ENCODE measurements around the gene MMP1. TPM values are rescaled to one million over a fixed set of nuclear protein-coding genes. Genes with fewer than 3 reads are reported as not detected.

Gene MMP1
- polyA plus RNA-seq, 1 donor (not counting 4 experiments of a cell fraction or from before 2014, with no cell fraction given): 81.5 TPM

DNA sequence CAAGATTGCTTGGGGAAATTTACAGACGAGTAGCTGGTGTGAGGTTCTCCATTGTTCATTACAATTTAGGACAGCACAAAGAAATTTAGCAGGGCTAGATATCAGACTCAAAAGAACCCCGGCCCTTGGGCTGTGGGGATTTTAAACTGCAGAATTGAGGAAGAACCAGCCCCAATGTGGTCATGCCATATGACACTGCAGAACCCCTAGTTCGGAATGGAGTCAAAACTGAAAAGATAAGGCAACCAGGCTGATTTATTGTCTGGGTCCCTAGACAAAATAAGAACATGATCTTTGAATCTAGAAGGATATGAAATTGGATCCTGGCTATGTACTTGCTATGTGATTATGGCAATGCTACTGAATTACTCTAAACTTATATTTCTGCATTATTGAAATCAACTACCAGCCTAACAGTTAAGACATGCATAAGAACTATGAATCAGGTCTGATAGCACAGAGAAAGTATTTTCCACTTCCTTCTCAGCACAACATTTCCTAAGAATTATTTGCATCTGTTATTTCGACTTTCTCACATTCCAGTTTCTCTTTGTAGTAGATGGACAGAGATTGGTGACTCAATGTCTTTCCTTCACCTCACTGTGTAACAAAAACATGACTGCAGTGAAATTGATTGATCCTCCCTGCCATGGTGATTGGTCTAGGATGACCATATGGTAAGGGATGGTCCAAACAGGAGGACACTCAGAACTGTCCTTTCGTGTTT lies 32.2 kb upstream of the MMP1 start:
- DNase-seq (ENCODE audit: low read depth, low spot score) (no peak), FAIRE-seq (peak; percentile 87)
- Histone ChIP-seq H3K4me3 (ENCODE audit: control insufficient read depth in 2 of 3, extremely low read depth in 1 of 3, insufficient read depth in 2 of 3, low read depth in 1 of 3, low read length in 3 of 3) (no peak overlapping the region), H3K9me1 (ENCODE audit: control insufficient read depth, extremely low read depth, insufficient read depth, low read length) (no peaks in the 10 kb centered on the region), H3K4me1 (ENCODE audit: control insufficient read depth, extremely low read depth, insufficient read depth, low read length) (peaks cover 18% of the 10 kb centered on the region), H3K79me2 (ENCODE audit: control insufficient read depth, insufficient read depth, low read length) (no peaks in the 10 kb centered on the region), H4K20me1 (ENCODE audit: control insufficient read depth, extremely low read depth, insufficient read depth, low read length) (no peaks in the 10 kb centered on the region), H2AFZ (ENCODE audit: control insufficient read depth, low read length) (peak overlapping the region; percentile 30), H3K27ac (ENCODE audit: control insufficient read depth, insufficient read depth, low read length) (peak overlapping the region; percentile 23), H3K27me3 (ENCODE audit: control insufficient read depth, extremely low read depth, insufficient read depth, low read length) (no peaks in the 10 kb centered on the region), H3K9ac (ENCODE audit: control insufficient read depth, extremely low read depth, insufficient read depth, low read length) (no peak overlapping the region), H3K4me2 (ENCODE audit: control insufficient read depth, extremely low read depth, insufficient read depth, low read depth, low read length) (peak overlapping the region; percentile 56), H3K36me3 (ENCODE audit: control insufficient read depth in 2 of 2, extremely low read depth in 1 of 2, insufficient read depth in 2 of 2, low read length in 2 of 2) (no peaks in the 10 kb centered on the region), H3K9me3 (ENCODE audit: control insufficient read depth, low read depth, low read length) (no peaks in the 10 kb centered on the region)
- TF ChIP-seq EZH2 (IDR thresholded peaks at IDR 0.05; ENCODE audit: low read length): no peak
- TF ChIP-seq, protein P1, sequence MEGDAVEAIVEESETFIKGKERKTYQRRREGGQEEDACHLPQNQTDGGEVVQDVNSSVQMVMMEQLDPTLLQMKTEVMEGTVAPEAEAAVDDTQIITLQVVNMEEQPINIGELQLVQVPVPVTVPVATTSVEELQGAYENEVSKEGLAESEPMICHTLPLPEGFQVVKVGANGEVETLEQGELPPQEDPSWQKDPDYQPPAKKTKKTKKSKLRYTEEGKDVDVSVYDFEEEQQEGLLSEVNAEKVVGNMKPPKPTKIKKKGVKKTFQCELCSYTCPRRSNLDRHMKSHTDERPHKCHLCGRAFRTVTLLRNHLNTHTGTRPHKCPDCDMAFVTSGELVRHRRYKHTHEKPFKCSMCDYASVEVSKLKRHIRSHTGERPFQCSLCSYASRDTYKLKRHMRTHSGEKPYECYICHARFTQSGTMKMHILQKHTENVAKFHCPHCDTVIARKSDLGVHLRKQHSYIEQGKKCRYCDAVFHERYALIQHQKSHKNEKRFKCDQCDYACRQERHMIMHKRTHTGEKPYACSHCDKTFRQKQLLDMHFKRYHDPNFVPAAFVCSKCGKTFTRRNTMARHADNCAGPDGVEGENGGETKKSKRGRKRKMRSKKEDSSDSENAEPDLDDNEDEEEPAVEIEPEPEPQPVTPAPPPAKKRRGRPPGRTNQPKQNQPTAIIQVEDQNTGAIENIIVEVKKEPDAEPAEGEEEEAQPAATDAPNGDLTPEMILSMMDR (optimal IDR thresholded peaks at IDR 0.05 in 1 of 3, IDR thresholded peaks at IDR 0.05 in 1 of 3, conservative IDR thresholded peaks at IDR 0.05 in 1 of 3; ENCODE audit: extremely low read depth in 1 of 3, insufficient read depth in 2 of 3, low read length in 3 of 3): no peak
- dilution Hi-C loops (cut with MboI; ENCODE audit: extremely low pct_ligation_motif_present, low sequenced_read_pairs): no loop called here

DNA sequence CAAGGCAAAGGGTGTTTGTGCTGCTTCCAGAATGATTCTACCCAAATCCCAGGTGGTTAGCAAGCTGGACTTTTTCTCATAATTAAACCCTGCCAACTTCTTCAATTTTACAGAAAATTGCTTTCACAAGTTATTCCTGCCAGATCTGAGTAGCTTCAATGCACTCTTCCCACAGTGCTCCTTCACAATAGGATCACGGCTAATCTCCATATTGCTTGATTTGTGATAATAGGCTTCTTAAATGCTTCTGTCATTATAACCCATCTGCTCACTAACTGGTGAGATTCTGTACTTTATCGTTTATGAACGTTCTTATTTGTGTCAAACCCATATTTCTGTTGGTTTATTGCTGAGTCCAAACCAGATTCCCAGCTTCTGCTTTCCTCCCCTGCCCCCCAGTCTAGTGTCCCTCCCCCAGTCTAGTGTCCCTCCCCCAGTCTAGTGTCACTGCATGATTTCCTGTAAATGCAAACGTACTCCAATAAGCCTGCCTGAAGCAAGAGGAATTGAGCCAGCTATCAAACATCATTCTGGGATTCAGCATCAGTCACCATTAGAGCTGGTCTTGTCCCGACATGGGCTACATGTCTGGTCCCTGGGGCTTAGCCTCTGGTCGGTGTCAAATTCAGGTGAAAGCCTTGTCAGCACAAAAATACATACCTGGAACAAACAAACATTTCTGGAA lies 31.5 kb upstream of the MMP1 start:
- dilution Hi-C loops (cut with MboI; ENCODE audit: extremely low pct_ligation_motif_present, low sequenced_read_pairs): no loop called here
- H3K9me3 ChIP-seq (ENCODE audit: control insufficient read depth, low read depth, low read length): no peaks in the 10 kb centered on the region
- H3K27ac ChIP-seq (ENCODE audit: control insufficient read depth, insufficient read depth, low read length): peak overlapping the region; percentile 22

More for the DNA sequence above, 31.5 kb upstream of the MMP1 start:
- Histone ChIP-seq H2AFZ (ENCODE audit: control insufficient read depth, low read length) (peak overlapping the region; percentile 32), H3K4me1 (ENCODE audit: control insufficient read depth, extremely low read depth, insufficient read depth, low read length) (peaks cover 18% of the 10 kb centered on the region), H4K20me1 (ENCODE audit: control insufficient read depth, extremely low read depth, insufficient read depth, low read length) (no peaks in the 10 kb centered on the region), H3K79me2 (ENCODE audit: control insufficient read depth, insufficient read depth, low read length) (no peaks in the 10 kb centered on the region), H3K4me3 (ENCODE audit: control insufficient read depth in 2 of 3, extremely low read depth in 1 of 3, insufficient read depth in 2 of 3, low read depth in 1 of 3, low read length in 3 of 3) (no peak overlapping the region), H3K9me1 (ENCODE audit: control insufficient read depth, extremely low read depth, insufficient read depth, low read length) (no peaks in the 10 kb centered on the region), H3K36me3 (ENCODE audit: control insufficient read depth in 2 of 2, extremely low read depth in 1 of 2, insufficient read depth in 2 of 2, low read length in 2 of 2) (no peaks in the 10 kb centered on the region), H3K4me2 (ENCODE audit: control insufficient read depth, extremely low read depth, insufficient read depth, low read depth, low read length) (peak overlapping the region; percentile 56), H3K27me3 (ENCODE audit: control insufficient read depth, extremely low read depth, insufficient read depth, low read length) (no peaks in the 10 kb centered on the region), H3K9ac (ENCODE audit: control insufficient read depth, extremely low read depth, insufficient read depth, low read length) (no peak overlapping the region)
- no peak for TF ChIP-seq EZH2 (IDR thresholded peaks at IDR 0.05; ENCODE audit: low read length)
- TF ChIP-seq, protein P1 (optimal IDR thresholded peaks at IDR 0.05 in 1 of 3, IDR thresholded peaks at IDR 0.05 in 1 of 3, conservative IDR thresholded peaks at IDR 0.05 in 1 of 3; ENCODE audit: extremely low read depth in 1 of 3, insufficient read depth in 2 of 3, low read length in 3 of 3): no peak
- FAIRE-seq: peak; percentile 94
- DNase-seq (ENCODE audit: low read depth, low spot score): no peak

Data from keratinocyte (primary cell).